ENCODE results near the gene OR12D1.

Gene OR12D1

GRCh38 chr6:29465801-29466200 is 51.1 kb downstream of the OR12D1 start:
- no peak for DNase-seq (ENCODE audit: low read depth)

GRCh38 chr6:29466241-29466640 is 51.5 kb downstream of the OR12D1 start:
- no peak for DNase-seq (ENCODE audit: low read depth)

Measured in stimulated activated CD8-positive, alpha-beta memory T cell treated with anti-CD3 and anti-CD28 coated beads, Interleukin-15, amount 100 ng/mL, for 24 hours (primary cell).